ENCODE results near the gene ZBTB40.
A peak's percentile ranks its signal among the peaks of the same experiment; 100 is the strongest.

ZBTB40 gene

GRCh38 chr1:22418933-22419382 is 32.7 kb upstream of the ZBTB40 start:
- no peak for DNase-seq (ENCODE audit: extremely low read depth, insufficient read length)
- TF ChIP-seq CTCF (IDR thresholded peaks at IDR 0.05; ENCODE audit: insufficient read depth, low read length, poor library complexity, severe bottlenecking), result no peak
- H3K27me3 ChIP-seq (replicated peaks; ENCODE audit: control insufficient read depth, insufficient read depth, low read length), result no peaks in the 10 kb centered on the region; the same call in 1 of the 2 replicates

GRCh38 chr1:22420455-22421053 is 31.1 kb upstream of the ZBTB40 start:
- DNase-seq (ENCODE audit: extremely low read depth, insufficient read length), result peak; percentile 26
- peak; percentile 62 for TF ChIP-seq CTCF (IDR thresholded peaks at IDR 0.05; ENCODE audit: insufficient read depth, low read length, poor library complexity, severe bottlenecking)

More at GRCh38 chr1:22418933-22419382, 32.7 kb upstream of the ZBTB40 start:
- no peak overlapping the region for H3K4me3 ChIP-seq (replicated peaks; ENCODE audit: low read depth, low read length)
- no peaks in the 10 kb centered on the region for H3K36me3 ChIP-seq (ENCODE audit: control insufficient read depth, insufficient read depth, low read length)

GRCh38 chr1:22426781-22427180 is 24.9 kb upstream of the ZBTB40 start:
- H3K27me3 ChIP-seq (replicated peaks; ENCODE audit: control insufficient read depth, insufficient read depth, low read length), result no peaks in the 10 kb centered on the region
- DNase-seq (ENCODE audit: extremely low read depth, insufficient read length), result no peak
- no peaks in the 10 kb centered on the region for H3K36me3 ChIP-seq (ENCODE audit: control insufficient read depth, insufficient read depth, low read length)
- no peak overlapping the region for H3K4me3 ChIP-seq (replicated peaks; ENCODE audit: low read depth, low read length)
- no peak for TF ChIP-seq CTCF (IDR thresholded peaks at IDR 0.05; ENCODE audit: insufficient read depth, low read length, poor library complexity, severe bottlenecking)

More at GRCh38 chr1:22420455-22421053, 31.1 kb upstream of the ZBTB40 start:
- Histone ChIP-seq H3K27me3 (replicated peaks; ENCODE audit: control insufficient read depth, insufficient read depth, low read length) (no peaks in the 10 kb centered on the region), H3K4me3 (replicated peaks; ENCODE audit: low read depth, low read length) (no peak overlapping the region), H3K36me3 (ENCODE audit: control insufficient read depth, insufficient read depth, low read length) (no peaks in the 10 kb centered on the region)

GRCh38 chr1:22428672-22429071 is 23.0 kb upstream of the ZBTB40 start:
- Histone ChIP-seq H3K27me3 (replicated peaks; ENCODE audit: control insufficient read depth, insufficient read depth, low read length) (no peaks in the 10 kb centered on the region), H3K36me3 (ENCODE audit: control insufficient read depth, insufficient read depth, low read length) (no peaks in the 10 kb centered on the region), H3K4me3 (replicated peaks; ENCODE audit: low read depth, low read length) (peak overlapping the region; percentile 60)
- no peak for TF ChIP-seq CTCF (IDR thresholded peaks at IDR 0.05; ENCODE audit: insufficient read depth, low read length, poor library complexity, severe bottlenecking)
- no peak for DNase-seq (ENCODE audit: extremely low read depth, insufficient read length)

- no peaks in the 10 kb centered on the region for H3K27me3 ChIP-seq (replicated peaks; ENCODE audit: control insufficient read depth, insufficient read depth, low read length)
Observed at GRCh38 chr1:22431965-22432364, 19.7 kb upstream of the ZBTB40 start.

More at GRCh38 chr1:22431965-22432364, 19.7 kb upstream of the ZBTB40 start:
- no peak for TF ChIP-seq CTCF (IDR thresholded peaks at IDR 0.05; ENCODE audit: insufficient read depth, low read length, poor library complexity, severe bottlenecking)
- H3K36me3 ChIP-seq (ENCODE audit: control insufficient read depth, insufficient read depth, low read length), result no peaks in the 10 kb centered on the region
- DNase-seq (ENCODE audit: extremely low read depth, insufficient read length), result no peak
- H3K4me3 ChIP-seq (replicated peaks; ENCODE audit: low read depth, low read length), result no peak overlapping the region

All from GM06990 (cell line).